GM23338 (cell line): Measurements from ENCODE around the gene RFX2. TPM values are rescaled to one million over a fixed set of nuclear protein-coding genes. Genes with fewer than 3 reads are reported as not detected.

Experiments
- ATAC-seq: fragments of 200-7000 bp; cut with Tn5 transposase; 3 replicates; pipeline ENCODE4 v1.9.1; 2020
- DNase-seq: peaks from one replicate; pipeline ENCODE4 v3.0.0-alpha.2; 2015; ENCODE audit warnings: low spot score
- H2AFZ ChIP-seq: fragments of 200-600 bp; sonication (generic); 2 replicates; pipeline ENCODE4 v1.8.0; 2016; ENCODE audit warnings: antibody characterized with exemption, mild to moderate bottlenecking, moderate library complexity
- H3F3A ChIP-seq: fragments of 200-600 bp; sonication (generic); replicated peaks from 2 replicates; pipeline ENCODE4 v1.8.0; 2017; ENCODE audit warnings: antibody characterized with exemption, mixed run types, low read depth
- H3K27ac ChIP-seq: fragments of 200-600 bp; sonication (generic); 2 replicates; pipeline ENCODE4 v1.6.1; 2016; ENCODE audit warnings: low read depth
- H3K27me3 ChIP-seq: fragments of 200-600 bp; sonication (generic); 2 replicates; pipeline ENCODE4 v1.8.0; 2016; ENCODE audit warnings: mild to moderate bottlenecking, mixed run types, moderate library complexity; ENCODE audit not compliant: insufficient read depth
- H3K36me3 ChIP-seq: fragments of 200-600 bp; sonication (generic); 2 replicates; pipeline ENCODE4 v1.8.0; 2016; ENCODE audit warnings: mild to moderate bottlenecking; ENCODE audit not compliant: insufficient read depth
- H3K4me1 ChIP-seq: fragments of 200-600 bp; sonication (generic); 2 replicates; pipeline ENCODE4 v1.8.0; 2016; ENCODE audit warnings: mild to moderate bottlenecking, moderate library complexity; ENCODE audit not compliant: insufficient read depth
- H3K4me2 ChIP-seq: fragments of 200-600 bp; sonication (generic); 2 replicates; pipeline ENCODE4 v1.7.1; 2017; ENCODE audit warnings: mixed run types
- H3K4me3 ChIP-seq: fragments of 200-600 bp; sonication (generic); 2 replicates; pipeline ENCODE4 v1.6.1; 2016; ENCODE audit warnings: mixed run types
- H3K79me2 ChIP-seq: fragments of 200-600 bp; sonication (generic); replicated peaks from 2 replicates; pipeline ENCODE4 v1.8.0; 2017; ENCODE audit warnings: mild to moderate bottlenecking; ENCODE audit not compliant: insufficient read depth
- H3K9me2 ChIP-seq: fragments of 200-600 bp; sonication (generic); 2 replicates; pipeline ENCODE4 v1.8.0; 2017; ENCODE audit not compliant: insufficient read depth
- H4K20me1 ChIP-seq: fragments of 200-600 bp; sonication (generic); replicated peaks from 2 replicates; pipeline ENCODE4 v1.8.0; 2017; ENCODE audit warnings: mild to moderate bottlenecking; ENCODE audit not compliant: insufficient read depth
- H3K27ac Mint-ChIP-seq: 2 replicates; pipeline ENCODE4 v1.8.0; 2020; ENCODE audit warnings: inconsistent platforms, mild to moderate bottlenecking, moderate library complexity, mixed read lengths
- H3K27me3 Mint-ChIP-seq: 3 replicates; pipeline ENCODE4 v1.8.0; 2022; ENCODE audit warnings: low read depth, mild to moderate bottlenecking, moderate library complexity, mixed read lengths, inconsistent platforms; ENCODE audit not compliant: insufficient read depth, poor library complexity
- H3K36me3 Mint-ChIP-seq: 3 replicates; pipeline ENCODE4 v1.8.0; 2021; ENCODE audit warnings: low read depth, mild to moderate bottlenecking, inconsistent platforms, moderate library complexity, mixed read lengths
- H3K4me1 Mint-ChIP-seq: 3 replicates; pipeline ENCODE4 v1.8.0; 2020; ENCODE audit warnings: mild to moderate bottlenecking, inconsistent platforms, mixed read lengths
- H3K4me3 Mint-ChIP-seq: 3 replicates; pipeline ENCODE4 v1.8.0; 2021; ENCODE audit warnings: moderate library complexity, mild to moderate bottlenecking, inconsistent platforms, mixed read lengths
- H3K9me3 Mint-ChIP-seq: 3 replicates; pipeline ENCODE4 v1.8.0; 2020; ENCODE audit warnings: moderate library complexity, mild to moderate bottlenecking, inconsistent platforms, mixed read lengths
- CREB1 ChIP-seq: fragments of 250-450 bp; sonication (Bioruptor Pico); IDR thresholded peaks from 2 replicates; pipeline ENCODE4 v1.5.0; 2020; ENCODE audit warnings: low read depth, mild to moderate bottlenecking, moderate library complexity
- CTCF ChIP-seq, 2 experiments: fragments of 200-600 bp in 1 of 2; sonication (generic) in 1 of 2; conservative IDR thresholded peaks; 2 replicates each; pipeline versions ENCODE4 v1.5.1 to v1.6.1; 2016 to 2017; ENCODE audit warnings: antibody characterized with exemption in 2 of 2, low read depth in 2 of 2, mild to moderate bottlenecking in 2 of 2, moderate library complexity in 1 of 2
- ETS1 ChIP-seq: IDR thresholded peaks from 2 replicates; pipeline ENCODE4 v1.6.1; 2016; ENCODE audit warnings: antibody characterized with exemption
- EZH2 ChIP-seq: fragments of 200-600 bp; sonication (generic); IDR thresholded peaks from one replicate; pipeline ENCODE4 v1.8.0; 2017; ENCODE audit warnings: antibody characterized with exemption, mild to moderate bottlenecking, low read depth; ENCODE audit not compliant: unreplicated experiment
- EZH2phosphoT487 ChIP-seq: fragments of 200-600 bp; sonication (generic); IDR thresholded peaks from one replicate; pipeline ENCODE4 v1.8.1; 2018; ENCODE audit warnings: antibody characterized with exemption; ENCODE audit not compliant: unreplicated experiment
- JUNB ChIP-seq: IDR thresholded peaks from one replicate; pipeline ENCODE4 v1.6.1; 2016; ENCODE audit warnings: antibody characterized with exemption; ENCODE audit not compliant: unreplicated experiment
- POLR2AphosphoS5 ChIP-seq: IDR thresholded peaks from 2 replicates; pipeline ENCODE4 v1.6.1; 2016; ENCODE audit warnings: antibody characterized with exemption, low read depth
- STAT1 ChIP-seq: IDR thresholded peaks from one replicate; pipeline ENCODE4 v1.6.1; 2016; ENCODE audit warnings: antibody characterized with exemption; ENCODE audit not compliant: unreplicated experiment
- ZNF114 ChIP-seq: fragments of 250-450 bp; sonication (Bioruptor Pico); IDR thresholded peaks from 2 replicates; pipeline ENCODE4 v1.5.0; 2020; ENCODE audit warnings: mild to moderate bottlenecking, moderate library complexity
- ZNF331 ChIP-seq: fragments of 250-450 bp; sonication (Bioruptor Pico); IDR thresholded peaks from 2 replicates; pipeline ENCODE4 v1.5.0; 2020; ENCODE audit warnings: low read depth, mild to moderate bottlenecking, moderate library complexity
- polyA plus RNA-seq: library from polyadenylated mRNA; unstranded; fragments of >200 nt; fragmentation: Nextera tagmentation; extraction: Ambion mirVana; gene quantifications from 2 replicates; pipeline ENCODE4 v1.2.1, GENCODE V29; 2016
- total RNA-seq: library from RNA; depleted of rRNA; stranded (reverse); fragments of >200 nt; shearing (Covaris generic); gene quantifications from 2 replicates; pipeline ENCODE4 v1.2.3, GENCODE V29; 2014

Gene RFX2
- total and polyA plus RNA-seq, 2 experiments from 2014 or later: 4.6 to 13.0 TPM

- DNase-seq (no peak), ATAC-seq (no peak)
- no peak for TF ChIP-seq STAT1
- Mint-ChIP-seq H3K4me1 (peaks cover 27% of the 10 kb centered on the region), H3K27me3 (peaks cover 12% of the 10 kb centered on the region), H3K27ac (no peak overlapping the region), H3K4me3 (no peak overlapping the region; the same call in 2 of the 3 replicates), H3K9me3 (no peaks in the 10 kb centered on the region; the same call in none of the 3 replicates), H3K36me3 (peaks cover 29% of the 10 kb centered on the region)
- Histone ChIP-seq H3K4me3 (no peak overlapping the region), H3K79me2 (peaks cover 88% of the 10 kb centered on the region), H3K36me3 (no peaks in the 10 kb centered on the region), H3K4me2 (no peak overlapping the region), H3K4me1 (peaks cover 15% of the 10 kb centered on the region; the same call in 1 of the 2 replicates), H3K9me2 (no peaks in the 10 kb centered on the region), H2AFZ (no peak overlapping the region), H3K27me3 (no peaks in the 10 kb centered on the region), H3F3A (no peaks in the 10 kb centered on the region; the same call in 1 of the 2 replicates), H3K27ac (no peak overlapping the region), H4K20me1 (peaks cover 70% of the 10 kb centered on the region)
These were observed 135.4 kb downstream of the RFX2 start for GRCh38 chr19:5974721-5975387.

GRCh38 chr19:5973867-5974635 is 136.2 kb downstream of the RFX2 start:
- peaks cover 13% of the 10 kb centered on the region; the same call in 1 of the 2 replicates for H3K4me1 ChIP-seq
- DNase-seq: no peak
- H3F3A ChIP-seq: peaks cover 6% of the 10 kb centered on the region
- Mint-ChIP-seq H3K4me3 (no peak overlapping the region; the same call in 2 of the 3 replicates), H3K4me1 (peaks cover 29% of the 10 kb centered on the region), H3K27me3 (peaks cover 12% of the 10 kb centered on the region), H3K27ac (no peak overlapping the region), H3K9me3 (no peaks in the 10 kb centered on the region; the same call in none of the 3 replicates), H3K36me3 (peaks cover 29% of the 10 kb centered on the region)
- H2AFZ ChIP-seq: no peak overlapping the region
- ATAC-seq: no peak
- no peaks in the 10 kb centered on the region for H3K36me3 ChIP-seq
- H3K9me2 ChIP-seq: no peaks in the 10 kb centered on the region
- H4K20me1 ChIP-seq: peaks cover 78% of the 10 kb centered on the region
- no peak overlapping the region for H3K4me2 ChIP-seq
- H3K79me2 ChIP-seq: peaks cover 90% of the 10 kb centered on the region
- H3K27me3 ChIP-seq: no peaks in the 10 kb centered on the region
- no peak overlapping the region for H3K27ac ChIP-seq
- H3K4me3 ChIP-seq: no peak overlapping the region
- TF ChIP-seq ZNF114 (no peak), JUNB (no peak), CREB1 (no peak), CTCF (conservative IDR thresholded peaks at IDR 0.05; ENCODE audit: low read depth in 2 of 2) (no peak), EZH2 (no peak)

- H3K27me3 ChIP-seq: no peaks in the 10 kb centered on the region
- Mint-ChIP-seq H3K4me1 (peaks cover 34% of the 10 kb centered on the region), H3K9me3 (no peaks in the 10 kb centered on the region; the same call in none of the 3 replicates), H3K27ac (no peak overlapping the region), H3K4me3 (no peak overlapping the region), H3K36me3 (peaks cover 29% of the 10 kb centered on the region), H3K27me3 (peaks cover 11% of the 10 kb centered on the region)
- peaks cover 91% of the 10 kb centered on the region for H3K79me2 ChIP-seq
- H4K20me1 ChIP-seq: peaks cover 80% of the 10 kb centered on the region
- H2AFZ ChIP-seq: no peak overlapping the region
- H3K4me3 ChIP-seq: no peak overlapping the region
- no peaks in the 10 kb centered on the region for H3K36me3 ChIP-seq
- H3K9me2 ChIP-seq: no peaks in the 10 kb centered on the region
- H3K4me1 ChIP-seq: peaks cover 15% of the 10 kb centered on the region
- peaks cover 13% of the 10 kb centered on the region for H3F3A ChIP-seq
- no peak for DNase-seq
- ATAC-seq: no peak
- H3K27ac ChIP-seq: no peak overlapping the region
- no peak overlapping the region for H3K4me2 ChIP-seq
- TF ChIP-seq EZH2: no peak
- TF ChIP-seq CREB1: no peak
- no peak for TF ChIP-seq CTCF (conservative IDR thresholded peaks at IDR 0.05; ENCODE audit: low read depth in 2 of 2)
- no peak for TF ChIP-seq ZNF331 (CRISPR knock-in tag)
- TF ChIP-seq ETS1: no peak
- no peak for TF ChIP-seq POLR2AphosphoS5
- no peak for TF ChIP-seq JUNB
- no peak for TF ChIP-seq EZH2phosphoT487
These were observed 136.9 kb downstream of the RFX2 start for GRCh38 chr19:5973376-5973775.
